ENCODE measurements around the gene HOXD10. TPM values are rescaled to one million over a fixed set of nuclear protein-coding genes. Genes with fewer than 3 reads are reported as not detected.

Gene HOXD10
- total and polyA plus RNA-seq, 9 of the 15 experiments (the other 6 are each of a cell fraction or from before 2014, with no cell fraction given), result not detected

- no peak for TF ChIP-seq ARID4B (CRISPR knock-in tag; IDR thresholded peaks at IDR 0.05)
Observed at GRCh38 chr2:176135035-176135440, 18.5 kb downstream of the HOXD10 start (continued).

- H3K27me3 ChIP-seq (ENCODE audit: control insufficient read depth in 2 of 2, insufficient read depth in 2 of 2, low read length in 2 of 2), result peaks cover 37 to 64% of the 10 kb centered on the region in 2 experiments
- no peaks in the 10 kb centered on the region for H3K36me3 ChIP-seq (ENCODE audit: control insufficient read depth, insufficient read depth, low read length)
- no peak for FAIRE-seq
- no peak for ATAC-seq
- WGBS (ENCODE audit: insufficient coverage, low coverage, missing lambda C conversion rate), result 22% methylated on average over 57 of the region's 71 CpGs
- H3K9ac ChIP-seq (ENCODE audit: insufficient read depth in 1 of 2, low read depth in 2 of 2, low read length in 2 of 2), result no peak overlapping the region
- H3K9me3 ChIP-seq (replicated peaks; ENCODE audit: control insufficient read depth, insufficient read depth, low read depth, low read length), result no peaks in the 10 kb centered on the region; the same call in 1 of the 2 replicates
- peak; percentile 46 for TF ChIP-seq PCBP1 (IDR thresholded peaks at IDR 0.05; ENCODE audit: low read depth, low read length, poor library complexity, severe bottlenecking)
- TF ChIP-seq L3MBTL2 (IDR thresholded peaks at IDR 0.05), result no peak
- TF ChIP-seq TEAD1 (CRISPR knock-in tag; IDR thresholded peaks at IDR 0.05), result no peak
- TF ChIP-seq ZNF512 (tag; IDR thresholded peaks at IDR 0.05), result peak; percentile 53
- TF ChIP-seq USF1 (CRISPR knock-in tag; IDR thresholded peaks at IDR 0.05), result peak; percentile 40; the same call in 1 of the 2 replicates
- peak; percentile 66 for TF ChIP-seq USF2 (CRISPR knock-in tag; IDR thresholded peaks at IDR 0.05)
- no peak for TF ChIP-seq JUN (IDR thresholded peaks at IDR 0.05; ENCODE audit: borderline replicate concordance, low read depth, low read length)
- no peak for TF ChIP-seq JUN (CRISPR knock-in tag; IDR thresholded peaks at IDR 0.05; ENCODE audit: borderline replicate concordance)
- peak overlapping the region; percentile 10; the same call in 1 of the 2 replicates for H3K4me2 ChIP-seq (ENCODE audit: insufficient read depth, low read length)
- BruUV-seq (replicated peaks), result no TSS peak
- H3K4me1 ChIP-seq (replicated peaks in 1 of 2; ENCODE audit: control insufficient read depth in 2 of 2, insufficient read depth in 2 of 2, low read length in 2 of 2), result peaks cover 0 to 15% of the 10 kb centered on the region in 2 experiments; a peak in 2 of 5 replicates
- no peaks in the 10 kb centered on the region for H4K20me1 ChIP-seq (replicated peaks; ENCODE audit: control insufficient read depth, insufficient read depth, low read length)
- in situ Hi-C loops (cut with MboI) (loop anchor here (25.0 kb wide), 2 partner anchors 676 to 1626 kb away; no protein-coding TSS in a partner anchor), intact Hi-C loops (cut with micrococcal nuclease) (no loop called here)
- ChIA-PET POLR2A (interaction anchor here (0.6 kb wide), 1 partner anchor 81 kb away, joined by 3 read pairs; no protein-coding TSS in a partner anchor), CTCF (ENCODE audit: low intra/inter-chr PET ratio) (interaction anchor here (1.7 kb wide), 1 partner anchor 10 kb away, joined by 4 read pairs; no protein-coding TSS in a partner anchor)
- no peaks in the 10 kb centered on the region for H3K9me1 ChIP-seq (ENCODE audit: control insufficient read depth, insufficient read depth, low read length)
- no peak overlapping the region for H3K4me3 ChIP-seq
- H2AFZ ChIP-seq (ENCODE audit: low read depth, low read length), result no peak overlapping the region
- no peak overlapping the region for H3K27ac ChIP-seq (ENCODE audit: extremely low read depth, low read depth, low read length)
- H3K79me2 ChIP-seq (ENCODE audit: control insufficient read depth, insufficient read depth, low read length), result no peaks in the 10 kb centered on the region
- DNase-seq (ENCODE audit: extremely low read depth in 1 of 4, low spot score in 3 of 4), result no peak
Observed at GRCh38 chr2:176136374-176137251, 20.0 kb downstream of the HOXD10 start.
